H9 (cell line): Measurements from ENCODE around the gene RSBN1L. TPM values are rescaled to one million over a fixed set of nuclear protein-coding genes. Genes with fewer than 3 reads are reported as not detected.

Experiments used
- DNase-seq: peaks from one replicate; pipeline ENCODE4 v3.0.0-alpha.2; 2017
- H2AFZ ChIP-seq: one replicate; pipeline ENCODE4 v1.6.1; 2013; ENCODE audit warnings: mild to moderate bottlenecking, low read length, control low read depth, moderate library complexity
- H2AK5ac ChIP-seq: 2 replicates; pipeline ENCODE4 v1.6.1; 2013; ENCODE audit warnings: low read length, control low read depth, mixed read lengths; ENCODE audit not compliant: insufficient read length
- H2BK120ac ChIP-seq: one replicate; pipeline ENCODE4 v1.6.1; 2013; ENCODE audit warnings: low read depth, mild to moderate bottlenecking, low read length, control low read depth, inconsistent platforms; ENCODE audit not compliant: poor library complexity, severe bottlenecking
- H2BK12ac ChIP-seq: 2 replicates; pipeline ENCODE4 v1.6.1; 2013; ENCODE audit warnings: low read length, control low read depth, mixed read lengths, low read depth; ENCODE audit not compliant: insufficient read length
- H2BK15ac ChIP-seq: 2 replicates; pipeline ENCODE4 v1.6.1; 2013; ENCODE audit warnings: low read depth, low read length, control low read depth
- H2BK20ac ChIP-seq: one replicate; pipeline ENCODE4 v1.6.1; 2013; ENCODE audit warnings: low read depth, mild to moderate bottlenecking, low read length, control low read depth, inconsistent platforms; ENCODE audit not compliant: poor library complexity, severe bottlenecking
- H2BK5ac ChIP-seq: 2 replicates; pipeline ENCODE4 v1.6.1; 2013; ENCODE audit warnings: low read length, control low read depth, mixed read lengths; ENCODE audit not compliant: insufficient read length
- H3K14ac ChIP-seq: 2 replicates; pipeline ENCODE4 v1.6.1; 2013; ENCODE audit warnings: low read length, control low read depth; ENCODE audit not compliant: insufficient read depth
- H3K18ac ChIP-seq: 2 replicates; pipeline ENCODE4 v1.6.1; 2013; ENCODE audit warnings: low read depth, mild to moderate bottlenecking, mixed read lengths, low read length, control low read depth; ENCODE audit not compliant: insufficient read length
- H3K23ac ChIP-seq: 2 replicates; pipeline ENCODE4 v1.6.1; 2013; ENCODE audit warnings: low read length, control low read depth, mixed read lengths, low read depth; ENCODE audit not compliant: insufficient read length
- H3K23me2 ChIP-seq: 2 replicates; pipeline ENCODE4 v1.6.1; 2013; ENCODE audit warnings: low read depth, mild to moderate bottlenecking, mixed read lengths, low read length, control low read depth; ENCODE audit not compliant: insufficient read length, poor library complexity, severe bottlenecking
- H3K27ac ChIP-seq: 2 replicates; pipeline ENCODE4 v1.5.1; 2013; ENCODE audit warnings: low read length, control low read depth, mixed read lengths, low read depth; ENCODE audit not compliant: insufficient read length
- H3K27me3 ChIP-seq: 2 replicates; pipeline ENCODE4 v1.6.1; 2013; ENCODE audit warnings: low read length, control low read depth, inconsistent platforms; ENCODE audit not compliant: insufficient read depth
- H3K4ac ChIP-seq: 2 replicates; pipeline ENCODE4 v1.6.1; 2013; ENCODE audit warnings: low read depth, mild to moderate bottlenecking, control low read depth, inconsistent platforms, low read length, moderate library complexity
- H3K4me1 ChIP-seq: 2 replicates; pipeline ENCODE4 v1.6.1; 2013; ENCODE audit warnings: low read length, control low read depth, inconsistent platforms; ENCODE audit not compliant: insufficient read depth
- H3K4me2 ChIP-seq: 2 replicates; pipeline ENCODE4 v1.6.1; 2013; ENCODE audit warnings: low read length, control low read depth, mixed read lengths; ENCODE audit not compliant: insufficient read length, insufficient read depth
- H3K56ac ChIP-seq: 2 replicates; pipeline ENCODE4 v1.6.1; 2013; ENCODE audit warnings: low read depth, mild to moderate bottlenecking, mixed read lengths, low read length, control low read depth; ENCODE audit not compliant: insufficient read length
- H3K79me1 ChIP-seq: 2 replicates; pipeline ENCODE4 v1.6.1; 2013; ENCODE audit warnings: low read depth, mild to moderate bottlenecking, moderate library complexity, low read length, control low read depth, inconsistent platforms; ENCODE audit not compliant: insufficient read depth, poor library complexity, severe bottlenecking
- H3K79me2 ChIP-seq: 2 replicates; pipeline ENCODE4 v1.6.1; 2013; ENCODE audit warnings: low read length, control low read depth, inconsistent platforms; ENCODE audit not compliant: insufficient read depth
- H3K9ac ChIP-seq: 2 replicates; pipeline ENCODE4 v1.6.1; 2013; ENCODE audit warnings: low read length, control low read depth, mixed read lengths; ENCODE audit not compliant: insufficient read length; ENCODE audit errors: extremely low read depth
- H3K9me3 ChIP-seq: one replicate; pipeline ENCODE4 v1.6.1; 2013; ENCODE audit warnings: low read depth, low read length, inconsistent platforms; ENCODE audit not compliant: control insufficient read depth
- H3T11ph ChIP-seq: one replicate; pipeline ENCODE4 v1.6.1; 2013; ENCODE audit warnings: mild to moderate bottlenecking, low read length, control low read depth, inconsistent platforms
- H4K20me1 ChIP-seq: one replicate; pipeline ENCODE4 v1.6.1; 2013; ENCODE audit not compliant: control insufficient read depth, insufficient read length, insufficient read depth
- H4K5ac ChIP-seq: 2 replicates; pipeline ENCODE4 v1.6.1; 2013; ENCODE audit warnings: low read depth, mild to moderate bottlenecking, mixed read lengths, low read length, control low read depth; ENCODE audit not compliant: insufficient read length
- H4K8ac ChIP-seq: replicated peaks from 2 replicates; pipeline ENCODE4 v1.6.1; 2013; ENCODE audit warnings: low read length, control low read depth, mixed read lengths, low read depth; ENCODE audit not compliant: insufficient read length
- H4K91ac ChIP-seq: 2 replicates; pipeline ENCODE4 v1.6.1; 2013; ENCODE audit warnings: low read depth, mild to moderate bottlenecking, moderate library complexity, mixed read lengths, low read length, control low read depth; ENCODE audit not compliant: insufficient read length
- H3K27ac Mint-ChIP-seq, 3 experiments: 2 replicates in 2 of 3; 3 replicates in 1 of 3; pipeline ENCODE4 v1.8.0; 2020 to 2021; ENCODE audit warnings: mixed read lengths in 3 of 3, mild to moderate bottlenecking in 1 of 3, moderate library complexity in 1 of 3
- H3K27me3 Mint-ChIP-seq: 2 replicates; pipeline ENCODE4 v1.8.0; 2021; ENCODE audit warnings: low read depth, mild to moderate bottlenecking, moderate library complexity, mixed read lengths
- H3K36me3 Mint-ChIP-seq, 3 experiments: 2 replicates in 2 of 3; 3 replicates in 1 of 3; pipeline ENCODE4 v1.8.0; 2020 to 2021; ENCODE audit warnings: low read depth in 3 of 3, mixed read lengths in 3 of 3; ENCODE audit not compliant: insufficient read depth in 1 of 3
- H3K4me1 Mint-ChIP-seq, 2 experiments: 2 replicates each; pipeline ENCODE4 v1.8.0; 2020; ENCODE audit warnings: mixed read lengths in 2 of 2
- H3K4me3 Mint-ChIP-seq, 2 experiments: 2 replicates in 1 of 2; 3 replicates in 1 of 2; pipeline ENCODE4 v1.8.0; 2020 to 2021; ENCODE audit warnings: mild to moderate bottlenecking in 2 of 2, mixed read lengths in 2 of 2, moderate library complexity in 1 of 2
- H3K9me3 Mint-ChIP-seq, 2 experiments: 2 replicates in 1 of 2; 3 replicates in 1 of 2; pipeline ENCODE4 v1.8.0; 2020; ENCODE audit warnings: mild to moderate bottlenecking in 2 of 2, mixed read lengths in 2 of 2, moderate library complexity in 1 of 2
- WGBS: extraction: QIAGEN DNeasy Blood & Tissue Kit; methylation state at CpG from one replicate; pipeline ENCODE4 v1.1.7; 2013; ENCODE audit warnings: missing lambda C conversion rate, low lambda C conversion rate, mixed read lengths; ENCODE audit not compliant: insufficient read length; ENCODE audit errors: extremely low coverage; 5-methylcytosine and 5-hydroxymethylcytosine counted together
- total RNA-seq: library from RNA; stranded (reverse); gene quantifications from 2 replicates; pipeline ENCODE4 v1.2.1, GENCODE V29; 2021
- TF ChIP-seq, protein P1 (sequence below): fragments of 200-600 bp; sonication (generic); conservative IDR thresholded peaks from 3 replicates; pipeline ENCODE4 v1.8.0; 2021; ENCODE audit warnings: antibody characterized with exemption, mild to moderate bottlenecking

The RSBN1L gene
- total RNA-seq, 1 experiment from 2014 or later, result 20.6 TPM

DNA sequence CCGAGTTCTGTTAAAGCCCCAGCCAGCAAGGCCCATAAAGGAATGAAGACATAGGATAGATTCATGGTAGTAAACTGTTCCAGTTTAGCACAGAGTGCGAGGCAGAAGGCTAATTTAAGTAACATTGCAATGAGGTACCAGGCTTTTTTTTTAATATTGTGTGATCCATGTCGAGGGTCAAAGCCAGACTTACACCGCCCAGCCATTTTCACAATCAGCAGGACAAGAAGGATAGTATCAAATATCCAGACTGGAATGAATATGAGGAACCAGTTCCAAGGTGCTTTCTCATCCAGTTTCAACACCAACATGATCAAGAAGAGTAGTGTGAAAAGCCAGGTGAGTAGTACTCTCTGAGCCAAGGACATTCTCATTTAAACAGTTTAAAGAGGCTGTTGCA, 97.7 kb downstream of the RSBN1L start:
- Histone ChIP-seq H2AK5ac (no peak overlapping the region), H4K8ac (no peak overlapping the region), H3K9ac (no peak overlapping the region), H3K4me1 (no peaks in the 10 kb centered on the region), H3K79me1 (no peaks in the 10 kb centered on the region), H3K18ac (no peak overlapping the region), H3K79me2 (peaks cover 8% of the 10 kb centered on the region; the same call in 1 of the 2 replicates), H4K91ac (no peak overlapping the region), H3K14ac (no peak overlapping the region), H4K5ac (no peak overlapping the region), H3T11ph (no peak overlapping the region), H2BK5ac (no peak overlapping the region), H3K4me2 (no peak overlapping the region), H2BK20ac (no peak overlapping the region), H3K27ac (no peak overlapping the region), H2BK15ac (no peak overlapping the region), H3K9me3 (no peaks in the 10 kb centered on the region), H3K56ac (no peak overlapping the region), H3K27me3 (no peaks in the 10 kb centered on the region), H3K4ac (no peak overlapping the region), H3K23ac (no peak overlapping the region), H2AFZ (no peak overlapping the region), H2BK120ac (no peak overlapping the region), H4K20me1 (no peaks in the 10 kb centered on the region), H2BK12ac (no peak overlapping the region), H3K23me2 (no peaks in the 10 kb centered on the region)
- Mint-ChIP-seq H3K4me3 (no peak overlapping the region), H3K9me3 (no peaks in the 10 kb centered on the region), H3K4me1 (peaks cover 19 to 23% of the 10 kb centered on the region in 2 experiments), H3K27ac (peak overlapping the region in 1 of 3 experiments; percentile 17; a peak in 1 of 7 replicates), H3K27me3 (no peaks in the 10 kb centered on the region), H3K36me3 (peaks cover 5 to 14% (median 10%) of the 10 kb centered on the region in 3 experiments; a peak in 6 of 7 replicates)
- DNase-seq, result no peak
- no CpG with 5 or more reads among the region's 4 CpGs for WGBS
- TF ChIP-seq, protein P1, sequence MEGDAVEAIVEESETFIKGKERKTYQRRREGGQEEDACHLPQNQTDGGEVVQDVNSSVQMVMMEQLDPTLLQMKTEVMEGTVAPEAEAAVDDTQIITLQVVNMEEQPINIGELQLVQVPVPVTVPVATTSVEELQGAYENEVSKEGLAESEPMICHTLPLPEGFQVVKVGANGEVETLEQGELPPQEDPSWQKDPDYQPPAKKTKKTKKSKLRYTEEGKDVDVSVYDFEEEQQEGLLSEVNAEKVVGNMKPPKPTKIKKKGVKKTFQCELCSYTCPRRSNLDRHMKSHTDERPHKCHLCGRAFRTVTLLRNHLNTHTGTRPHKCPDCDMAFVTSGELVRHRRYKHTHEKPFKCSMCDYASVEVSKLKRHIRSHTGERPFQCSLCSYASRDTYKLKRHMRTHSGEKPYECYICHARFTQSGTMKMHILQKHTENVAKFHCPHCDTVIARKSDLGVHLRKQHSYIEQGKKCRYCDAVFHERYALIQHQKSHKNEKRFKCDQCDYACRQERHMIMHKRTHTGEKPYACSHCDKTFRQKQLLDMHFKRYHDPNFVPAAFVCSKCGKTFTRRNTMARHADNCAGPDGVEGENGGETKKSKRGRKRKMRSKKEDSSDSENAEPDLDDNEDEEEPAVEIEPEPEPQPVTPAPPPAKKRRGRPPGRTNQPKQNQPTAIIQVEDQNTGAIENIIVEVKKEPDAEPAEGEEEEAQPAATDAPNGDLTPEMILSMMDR, result no peak
